ENCODE results near the gene TMPRSS7. TPM values are rescaled to one million over a fixed set of nuclear protein-coding genes. Genes with fewer than 3 reads are reported as not detected.
"Not testable (repeated sequence)": the region's sequence is repeated elsewhere in the genome, so short reads cannot be mapped to it uniquely, and the experiment has no call there.

The TMPRSS7 gene
- total RNA-seq, 8 experiments from 2014 or later = 0.17 to 2.1 (median 0.20) TPM; not detected in 5

GRCh38 chr3:112019716-112020115 is 14.8 kb upstream of the TMPRSS7 start:
- Histone ChIP-seq H3K4me3 (no peak overlapping the region), H3K27ac (no peak overlapping the region), H3K4me1 (replicated peaks in 1 of 2) (peaks cover 5 to 14% of the 10 kb centered on the region in 2 donors)
- 0 to 100% (median 67%) methylated on average over 1 of the region's 1 CpG; no CpG with 5 or more reads in 1 of the 10 experiments for WGBS, 10 experiments
- ATAC-seq (replicated peaks in 6 of 8) = peak in 3 of 8 experiments; percentile 48 to 90 (median 50)
- in situ Hi-C loops (cut with MboI; ENCODE audit: low pct_unique_long_range_greater_than_20kb in 2 of 9, low sequenced_read_pairs in 9 of 9, unreplicated experiment in 9 of 9) = no loop called here

- in situ Hi-C loops (cut with MboI; ENCODE audit: low pct_unique_long_range_greater_than_20kb in 2 of 9, low sequenced_read_pairs in 9 of 9, unreplicated experiment in 9 of 9) = no loop called here
- H3K4me3 ChIP-seq = no peak overlapping the region
- peaks cover 5 to 19% of the 10 kb centered on the region in 2 donors for H3K4me1 ChIP-seq (replicated peaks in 1 of 2)
- WGBS, 10 experiments = 88 to 100% (median 100%) methylated on average over 1 of the region's 1 CpG; no CpG with 5 or more reads in 5 of the 10 experiments
- peak in 1 of 8 experiments; percentile 61 for ATAC-seq (replicated peaks in 6 of 8)
- H3K27ac ChIP-seq = no peak overlapping the region
Observed at GRCh38 chr3:112020674-112021085, 13.9 kb upstream of the TMPRSS7 start.

- Histone ChIP-seq H3K4me1 (replicated peaks in 1 of 2) (peaks cover 11 to 32% of the 10 kb centered on the region in 2 donors), H3K27ac (peak overlapping the region in 1 of 2 donors; percentile 65), H3K4me3 (no peak overlapping the region)
- WGBS, 10 experiments = 50 to 100% (median 75%) methylated on average over 1 to 4 of the region's 4 CpGs; no CpG with 5 or more reads in 3 of the 10 experiments
- in situ Hi-C loops (cut with MboI; ENCODE audit: low pct_unique_long_range_greater_than_20kb in 2 of 9, low sequenced_read_pairs in 9 of 9, unreplicated experiment in 9 of 9) = loop anchor here in 1 of 9 experiments (25.0 kb wide), 1 partner anchor 115 kb away; no protein-coding TSS in a partner anchor
- peak in 5 of 8 experiments; percentile 47 to 96 (median 81) for ATAC-seq (replicated peaks in 6 of 8)
Observed at GRCh38 chr3:112027142-112027541, 7.4 kb upstream of the TMPRSS7 start.

- in situ Hi-C loops (cut with MboI; ENCODE audit: low pct_unique_long_range_greater_than_20kb in 2 of 9, low sequenced_read_pairs in 9 of 9, unreplicated experiment in 9 of 9) = loop anchor here in 1 of 9 experiments (25.0 kb wide), 1 partner anchor 116 kb away; no protein-coding TSS in a partner anchor
- H3K4me3 ChIP-seq = no peak overlapping the region
- ATAC-seq (replicated peaks in 6 of 8) = peak in 5 of 8 experiments; percentile 45 to 74 (median 52)
- 60 to 100% (median 92%) methylated on average over 1 to 3 of the region's 4 CpGs; no CpG with 5 or more reads in 3 of the 10 experiments for WGBS, 10 experiments
- peak overlapping the region in 1 of 2 donors; percentile 65 for H3K27ac ChIP-seq
- H3K4me1 ChIP-seq (replicated peaks in 1 of 2) = peaks cover 11 to 32% of the 10 kb centered on the region in 2 donors
Observed at GRCh38 chr3:112027826-112028225, 6.7 kb upstream of the TMPRSS7 start.

GRCh38 chr3:112030901-112031300 is 3.6 kb upstream of the TMPRSS7 start:
- WGBS, 10 experiments = 50 to 100% (median 91%) methylated on average over 1 to 5 of the region's 5 CpGs
- Histone ChIP-seq H3K27ac (no peak overlapping the region), H3K4me3 (no peak overlapping the region), H3K4me1 (replicated peaks in 1 of 2) (peaks cover 11 to 31% of the 10 kb centered on the region in 2 donors)
- ATAC-seq (replicated peaks in 6 of 8) = no peak
- in situ Hi-C loops (cut with MboI; ENCODE audit: low pct_unique_long_range_greater_than_20kb in 2 of 9, low sequenced_read_pairs in 9 of 9, unreplicated experiment in 9 of 9) = loop anchor here in 1 of 9 experiments (25.0 kb wide), 1 partner anchor 119 kb away; no protein-coding TSS in a partner anchor

GRCh38 chr3:112032098-112032731 is 2.3 kb upstream of the TMPRSS7 start:
- in situ Hi-C loops (cut with MboI; ENCODE audit: low pct_unique_long_range_greater_than_20kb in 2 of 9, low sequenced_read_pairs in 9 of 9, unreplicated experiment in 9 of 9) = loop anchor here in 1 of 9 experiments (25.0 kb wide), 1 partner anchor 120 kb away; no protein-coding TSS in a partner anchor
- Histone ChIP-seq H3K4me3 (no peak overlapping the region), H3K4me1 (replicated peaks in 1 of 2) (peaks cover 10 to 26% of the 10 kb centered on the region in 2 donors), H3K27ac (no peak overlapping the region)
- 14 to 100% (median 71%) methylated on average over 1 to 5 of the region's 5 CpGs; no CpG with 5 or more reads in 2 of the 10 experiments for WGBS, 10 experiments
- ATAC-seq (replicated peaks in 6 of 8) = peak in 3 of 8 experiments; percentile 84 to 93 (median 91)

- Histone ChIP-seq H3K4me3 (no peak overlapping the region), H3K4me1 (replicated peaks in 1 of 2) (peaks cover 7 to 10% of the 10 kb centered on the region in 2 donors), H3K27ac (no peak overlapping the region)
- in situ Hi-C loops (cut with MboI; ENCODE audit: low pct_unique_long_range_greater_than_20kb in 2 of 9, low sequenced_read_pairs in 9 of 9, unreplicated experiment in 9 of 9) = loop anchor here in 1 of 9 experiments (25.0 kb wide), 1 partner anchor 123 kb away; no protein-coding TSS in a partner anchor
- no peak for ATAC-seq (replicated peaks in 6 of 8)
- 18 to 100% (median 70%) methylated on average over 1 to 3 of the region's 3 CpGs; no CpG with 5 or more reads in 1 of the 10 experiments for WGBS, 10 experiments
Observed at GRCh38 chr3:112035241-112035640, 705 bp downstream of the TMPRSS7 start.

GRCh38 chr3:112037194-112037593 is 2.7 kb downstream of the TMPRSS7 start:
- H3K4me1 ChIP-seq (replicated peaks in 1 of 2) = peaks cover 10 to 19% of the 10 kb centered on the region in 2 donors
- 11 to 100% (median 92%) methylated on average over 1 to 4 of the region's 4 CpGs; no CpG with 5 or more reads in 3 of the 10 experiments for WGBS, 10 experiments
- H3K27ac ChIP-seq; ATAC-seq (replicated peaks in 6 of 8); H3K4me3 ChIP-seq: not testable (repeated sequence)
- in situ Hi-C loops (cut with MboI; ENCODE audit: low pct_unique_long_range_greater_than_20kb in 2 of 9, low sequenced_read_pairs in 9 of 9, unreplicated experiment in 9 of 9) = loop anchor here in 1 of 9 experiments (25.0 kb wide), 1 partner anchor 125 kb away; no protein-coding TSS in a partner anchor

- ATAC-seq (replicated peaks in 6 of 8) = peak in 3 of 8 experiments; percentile 31 to 46 (median 33)
- H3K27ac ChIP-seq = no peak overlapping the region
- in situ Hi-C loops (cut with MboI; ENCODE audit: low pct_unique_long_range_greater_than_20kb in 2 of 9, low sequenced_read_pairs in 9 of 9, unreplicated experiment in 9 of 9) = loop anchor here in 1 of 9 experiments (25.0 kb wide), 1 partner anchor 127 kb away; no protein-coding TSS in a partner anchor
Observed at GRCh38 chr3:112038863-112039262, 4.3 kb downstream of the TMPRSS7 start.

GRCh38 chr3:112041321-112041720 is 6.8 kb downstream of the TMPRSS7 start:
- Histone ChIP-seq H3K27ac (no peak overlapping the region), H3K4me1 (replicated peaks in 1 of 2) (peaks cover 20 to 22% of the 10 kb centered on the region in 2 donors), H3K4me3 (no peak overlapping the region)
- in situ Hi-C loops (cut with MboI; ENCODE audit: low pct_unique_long_range_greater_than_20kb in 2 of 9, low sequenced_read_pairs in 9 of 9, unreplicated experiment in 9 of 9) = loop anchor here in 1 of 9 experiments (25.0 kb wide), 1 partner anchor 129 kb away; no protein-coding TSS in a partner anchor
- peak in 3 of 8 experiments; percentile 60 to 83 (median 69) for ATAC-seq (replicated peaks in 6 of 8)

More at GRCh38 chr3:112038863-112039262, 4.3 kb downstream of the TMPRSS7 start:
- Histone ChIP-seq H3K4me1 (replicated peaks in 1 of 2) (peaks cover 20 to 31% of the 10 kb centered on the region in 2 donors), H3K4me3 (no peak overlapping the region)
- WGBS, 10 experiments = 0 to 100% (median 79%) methylated on average over 1 to 3 of the region's 3 CpGs; no CpG with 5 or more reads in 2 of the 10 experiments

- in situ Hi-C loops (cut with MboI; ENCODE audit: low pct_unique_long_range_greater_than_20kb in 2 of 9, low sequenced_read_pairs in 9 of 9, unreplicated experiment in 9 of 9) = loop anchor here in 1 of 9 experiments (25.0 kb wide), 1 partner anchor 131 kb away; no protein-coding TSS in a partner anchor
- peak; percentile 6 to 95 (median 62) for ATAC-seq (replicated peaks in 6 of 8)
- Histone ChIP-seq H3K27ac (no peak overlapping the region), H3K4me3 (no peak overlapping the region), H3K4me1 (replicated peaks in 1 of 2) (peaks cover 20% of the 10 kb centered on the region in 2 donors)
- WGBS, 10 experiments = 0 to 70% (median 50%) methylated on average over 2 to 6 of the region's 6 CpGs; no CpG with 5 or more reads in 1 of the 10 experiments
Observed at GRCh38 chr3:112042842-112043280, 8.3 kb downstream of the TMPRSS7 start.

GRCh38 chr3:112043621-112044201 is 9.2 kb downstream of the TMPRSS7 start:
- no peak overlapping the region for H3K27ac ChIP-seq
- peaks cover 20% of the 10 kb centered on the region in 2 donors for H3K4me1 ChIP-seq (replicated peaks in 1 of 2)
- H3K4me3 ChIP-seq = no peak overlapping the region
- WGBS, 10 experiments = 0 to 25% (median 12%) methylated on average over 2 to 7 of the region's 7 CpGs
- in situ Hi-C loops (cut with MboI; ENCODE audit: low pct_unique_long_range_greater_than_20kb in 2 of 9, low sequenced_read_pairs in 9 of 9, unreplicated experiment in 9 of 9) = loop anchor here in 1 of 9 experiments (25.0 kb wide), 1 partner anchor 131 kb away; no protein-coding TSS in a partner anchor
- ATAC-seq (replicated peaks in 6 of 8) = peak; percentile 25 to 82 (median 80)
